ENCODE results near the gene GTPBP3.

GTPBP3 gene

GRCh38 chr19:17328517-17329365 is 8.6 kb upstream of the GTPBP3 start:
- no peak overlapping the region; the same call in 1 of the 2 replicates for H3K4me3 ChIP-seq (ENCODE audit: low read length)

GRCh38 chr19:17329366-17330261 is 7.7 kb upstream of the GTPBP3 start:
- H3K4me3 ChIP-seq (ENCODE audit: low read length) = no peak overlapping the region
- no peak for TF ChIP-seq ZNF274 (IDR thresholded peaks at IDR 0.05; ENCODE audit: low read depth, low read length)

More at GRCh38 chr19:17328517-17329365, 8.6 kb upstream of the GTPBP3 start:
- no peak for TF ChIP-seq ZNF274 (IDR thresholded peaks at IDR 0.05; ENCODE audit: low read depth, low read length)

- no peak overlapping the region for H3K4me3 ChIP-seq (ENCODE audit: low read length)
- no peak for TF ChIP-seq ZNF274 (IDR thresholded peaks at IDR 0.05; ENCODE audit: low read depth, low read length)
These were observed 6.9 kb upstream of the GTPBP3 start for GRCh38 chr19:17330262-17331044.

GRCh38 chr19:17331045-17331558 is 6.3 kb upstream of the GTPBP3 start:
- H3K4me3 ChIP-seq (ENCODE audit: low read length) = no peak overlapping the region
- no peak for TF ChIP-seq ZNF274 (IDR thresholded peaks at IDR 0.05; ENCODE audit: low read depth, low read length)

GRCh38 chr19:17332360-17332676 is 5.0 kb upstream of the GTPBP3 start:
- H3K4me3 ChIP-seq (ENCODE audit: low read length) = no peak overlapping the region
- no peak for TF ChIP-seq ZNF274 (IDR thresholded peaks at IDR 0.05; ENCODE audit: low read depth, low read length)

GRCh38 chr19:17332677-17333581 is 4.4 kb upstream of the GTPBP3 start:
- no peak overlapping the region for H3K4me3 ChIP-seq (ENCODE audit: low read length)
- TF ChIP-seq ZNF274 (IDR thresholded peaks at IDR 0.05; ENCODE audit: low read depth, low read length) = no peak

- H3K4me3 ChIP-seq (ENCODE audit: low read length) = peak overlapping the region; percentile 69
- TF ChIP-seq ZNF274 (IDR thresholded peaks at IDR 0.05; ENCODE audit: low read depth, low read length) = no peak
These were observed 3.5 kb upstream of the GTPBP3 start for GRCh38 chr19:17333611-17334413.

GRCh38 chr19:17334414-17335409 is 2.6 kb upstream of the GTPBP3 start, which contains the start of gene ANO8:
Gene ANO8 (minus strand): TSS chr19:17334855. CDS start chr19:17334670, 185 bp downstream.
- no peak for TF ChIP-seq ZNF274 (IDR thresholded peaks at IDR 0.05; ENCODE audit: low read depth, low read length)
- peak within 1 kb of the TSS; percentile 69 for H3K4me3 ChIP-seq (ENCODE audit: low read length)

GRCh38 chr19:17335575-17335974 is 1.8 kb upstream of the GTPBP3 start:
- no peak for TF ChIP-seq ZNF274 (IDR thresholded peaks at IDR 0.05; ENCODE audit: low read depth, low read length)
- no peak overlapping the region for H3K4me3 ChIP-seq (ENCODE audit: low read length)

GRCh38 chr19:17337675-17338432 is 501 bp downstream of the GTPBP3 start:
- TF ChIP-seq ZNF274 (IDR thresholded peaks at IDR 0.05; ENCODE audit: low read depth, low read length) = no peak
- peak overlapping the region; percentile 83 for H3K4me3 ChIP-seq (ENCODE audit: low read length)

Data from GM08714 (cell line).